ENCODE measurements around the gene SPRYD3.

- TF ChIP-seq SIN3A (IDR thresholded peaks at IDR 0.05; ENCODE audit: borderline replicate concordance, insufficient read depth, low read length) (no peak), POLR2AphosphoS5 (IDR thresholded peaks at IDR 0.05; ENCODE audit: low read depth, low read length) (no peak), TAF1 (IDR thresholded peaks at IDR 0.05; ENCODE audit: borderline replicate concordance, insufficient read depth, low read length) (no peak), REST (IDR thresholded peaks at IDR 0.05; ENCODE audit: insufficient read depth in 1 of 2, low read depth in 2 of 2, low read length in 2 of 2) (no peak)
These were observed 15.2 kb upstream of the SPRYD3 start for GRCh38 chr12:53094394-53094787.
